ENCODE measurements around the gene FHDC1.

Gene FHDC1

DNA sequence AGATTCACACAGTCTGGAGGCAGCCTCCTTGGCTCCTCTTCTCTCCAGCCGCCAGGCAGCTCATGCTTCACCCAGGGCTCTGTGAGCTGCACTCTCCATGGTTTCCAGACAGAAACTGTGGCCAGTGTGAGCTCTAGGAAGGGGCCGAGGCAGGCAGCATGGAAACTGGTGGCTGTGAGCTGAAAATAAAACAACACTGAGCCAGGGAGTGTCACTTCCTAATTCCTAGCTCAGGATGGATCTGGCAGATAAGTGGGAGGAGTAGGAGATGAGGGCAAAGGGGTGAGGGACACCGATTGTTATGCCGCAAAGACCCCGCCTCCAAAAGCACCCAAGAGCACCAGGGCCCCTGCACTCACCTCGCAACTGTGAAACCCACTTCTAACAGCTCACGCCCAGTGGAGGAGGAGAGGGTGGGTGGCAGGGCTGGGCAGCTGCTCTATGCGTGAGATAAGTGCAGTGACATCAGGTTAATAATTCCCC, 69.8 kb downstream of the FHDC1 start:
- peak; percentile 60 for DNase-seq (ENCODE audit: low spot score)

DNA sequence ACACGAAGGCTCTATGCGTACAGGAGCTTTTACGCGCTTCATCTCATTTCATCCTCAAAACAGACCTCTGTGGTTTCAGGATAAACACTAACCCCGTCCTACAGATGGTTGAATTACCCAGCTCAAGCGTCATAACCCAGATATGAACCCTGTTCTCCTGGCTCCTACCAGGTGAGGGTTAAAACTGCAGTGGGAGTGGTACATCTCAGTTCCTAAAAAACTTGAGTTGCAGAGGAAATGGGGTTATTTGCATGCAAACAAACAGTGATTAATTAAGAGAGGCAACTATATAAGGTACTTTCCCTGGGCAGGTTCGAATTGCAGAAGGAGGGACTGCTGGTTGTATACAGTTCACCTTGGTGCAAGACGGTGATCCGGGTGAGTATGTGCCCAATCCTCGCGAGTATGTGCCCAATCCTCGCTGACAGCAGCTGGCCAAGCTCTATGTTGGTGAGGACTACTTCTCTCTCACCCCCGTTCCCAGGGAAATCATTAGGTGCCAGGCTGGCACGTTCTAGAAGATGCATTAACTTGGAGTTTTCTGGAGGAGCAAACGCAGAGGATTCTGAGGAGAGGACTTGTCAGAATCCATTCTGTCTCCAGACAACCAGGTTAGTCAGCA, 72.6 kb downstream of the FHDC1 start:
- DNase-seq (ENCODE audit: low spot score): no peak

DNA sequence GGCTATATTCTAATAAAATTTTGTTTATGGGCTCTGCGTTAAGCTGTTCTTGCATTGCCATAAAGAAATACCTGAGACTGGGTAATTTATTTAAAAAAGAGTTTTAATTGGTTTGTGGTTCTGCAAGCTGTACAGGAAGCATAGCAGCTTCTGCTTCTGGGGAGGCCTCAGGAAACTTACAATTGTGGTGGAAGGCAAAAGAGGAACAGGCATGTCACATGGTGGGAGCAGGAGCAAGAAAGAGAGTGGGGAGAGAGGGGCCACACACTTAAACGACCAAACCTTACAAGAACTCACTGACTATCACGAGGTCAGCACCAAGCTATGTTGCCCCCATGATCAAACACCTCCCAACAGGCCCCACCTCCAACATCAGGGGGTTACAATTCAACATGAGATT, 74.0 kb downstream of the FHDC1 start:
- DNase-seq (ENCODE audit: low spot score): no peak

DNA sequence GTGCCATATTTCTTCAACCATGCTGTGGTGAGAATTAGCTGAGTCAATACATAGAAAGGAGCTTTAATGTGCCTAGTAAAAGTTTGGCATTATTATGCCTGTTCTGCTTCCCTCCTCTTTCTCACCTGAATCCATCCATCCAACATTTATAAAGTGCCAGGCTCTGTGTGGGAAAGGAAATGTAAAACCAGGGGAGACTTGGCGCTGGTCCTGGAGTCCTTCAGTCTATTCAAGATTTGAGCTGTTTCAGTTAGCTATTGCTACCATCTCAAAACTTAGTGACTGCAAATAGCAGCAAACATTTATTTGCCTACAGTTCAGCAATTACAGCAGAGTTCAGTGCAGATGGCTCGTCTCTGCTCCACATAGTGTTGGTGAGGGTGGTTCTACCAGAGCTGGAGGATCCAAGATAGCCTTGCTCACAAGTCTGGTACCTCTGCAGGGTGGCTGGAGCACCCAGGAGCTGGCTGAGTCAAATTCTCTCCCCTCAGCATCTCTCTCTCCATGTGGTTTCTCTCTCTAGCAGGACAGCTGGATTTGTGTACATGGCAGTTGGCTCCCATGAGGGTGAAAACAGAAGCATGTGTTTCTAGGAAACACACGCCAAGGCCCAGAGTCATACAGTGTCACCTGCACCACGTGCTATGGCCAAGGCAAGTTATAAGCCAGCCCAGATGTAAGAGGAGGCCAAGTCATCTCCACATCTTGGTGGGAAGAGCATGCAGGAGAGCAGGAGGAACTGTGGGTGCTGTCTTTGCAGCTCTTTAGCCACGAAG, 77.3 kb downstream of the FHDC1 start:
- no peak for DNase-seq (ENCODE audit: low spot score)

DNA sequence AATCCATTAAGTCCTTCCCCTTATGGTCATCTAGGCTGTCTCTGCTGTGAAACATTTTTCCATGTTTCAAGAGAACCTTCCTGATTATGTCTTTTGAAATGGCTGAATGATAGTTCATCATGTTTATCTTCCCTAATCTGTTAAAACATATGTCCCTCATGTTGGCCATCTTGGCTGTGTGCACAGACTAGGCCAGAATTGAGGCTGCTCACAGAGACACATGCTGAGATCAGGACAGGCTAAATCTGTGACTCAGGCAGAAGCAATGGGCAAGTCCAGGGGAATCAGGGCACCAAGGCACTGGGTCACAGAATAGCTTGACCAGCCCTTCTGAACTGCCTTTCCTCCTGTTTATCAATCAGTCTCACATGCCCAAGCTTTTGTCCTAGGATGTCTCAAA, 78.3 kb downstream of the FHDC1 start:
- no peak for DNase-seq (ENCODE audit: low spot score)

DNA sequence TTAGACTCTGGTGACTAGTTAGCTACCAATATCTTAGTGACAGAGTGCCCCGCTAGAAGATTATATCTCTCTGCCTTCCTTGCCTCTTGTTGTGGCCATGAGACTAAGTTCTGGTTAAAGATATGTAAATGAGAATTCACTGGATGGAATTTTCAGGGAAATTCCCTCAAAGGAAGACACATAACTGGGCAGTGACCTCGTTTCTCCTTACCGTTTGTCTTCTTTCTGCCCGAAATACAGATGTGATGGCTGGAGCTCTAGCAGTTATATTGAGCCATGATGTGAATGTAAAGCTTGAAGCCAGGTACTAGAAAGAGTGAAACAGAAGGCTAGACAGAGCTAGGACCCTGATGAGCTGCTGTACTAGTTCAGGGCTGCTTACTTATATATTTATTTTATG, 80.5 kb downstream of the FHDC1 start:
- DNase-seq (ENCODE audit: low spot score): no peak

DNA sequence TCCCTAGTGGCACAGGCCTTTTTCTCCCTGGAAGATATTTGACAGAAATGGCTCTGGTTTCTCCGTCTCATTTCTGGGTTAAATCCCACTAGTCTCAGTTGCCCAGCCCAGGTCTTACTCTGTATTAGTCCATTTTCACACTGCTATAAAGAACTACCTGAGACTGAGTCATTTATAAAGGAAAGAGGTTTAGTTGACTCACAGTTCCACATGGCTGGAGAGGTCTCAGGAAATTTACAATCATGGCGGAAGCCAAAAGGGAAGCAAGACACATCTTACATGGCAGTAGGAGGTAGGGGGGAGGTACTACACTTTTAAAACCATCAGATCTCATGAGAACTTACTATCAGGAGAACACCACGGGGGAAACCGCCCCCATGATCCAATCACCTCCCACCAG, 81.9 kb downstream of the FHDC1 start:
- DNase-seq (ENCODE audit: low spot score): no peak

DNA sequence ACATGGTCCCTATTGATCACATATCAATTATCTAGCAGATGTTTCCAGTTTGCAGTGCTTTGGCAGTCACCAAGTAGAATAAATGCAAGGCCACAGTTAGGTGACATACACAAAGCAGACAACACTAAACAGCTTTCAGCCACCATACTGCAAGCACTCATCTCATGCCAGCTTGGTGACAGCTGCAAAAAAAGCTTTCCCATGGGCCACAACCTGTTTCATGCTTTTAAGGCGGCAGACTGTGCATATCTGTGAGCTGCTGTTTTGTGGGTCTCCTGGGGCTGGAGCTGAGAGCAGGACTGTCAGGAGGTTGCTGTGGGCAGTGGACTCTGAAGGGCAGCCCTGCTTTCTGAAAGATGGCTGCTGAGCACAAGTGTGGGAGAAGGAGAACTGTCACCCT, 82.6 kb downstream of the FHDC1 start:
- DNase-seq (ENCODE audit: low spot score): no peak

DNA sequence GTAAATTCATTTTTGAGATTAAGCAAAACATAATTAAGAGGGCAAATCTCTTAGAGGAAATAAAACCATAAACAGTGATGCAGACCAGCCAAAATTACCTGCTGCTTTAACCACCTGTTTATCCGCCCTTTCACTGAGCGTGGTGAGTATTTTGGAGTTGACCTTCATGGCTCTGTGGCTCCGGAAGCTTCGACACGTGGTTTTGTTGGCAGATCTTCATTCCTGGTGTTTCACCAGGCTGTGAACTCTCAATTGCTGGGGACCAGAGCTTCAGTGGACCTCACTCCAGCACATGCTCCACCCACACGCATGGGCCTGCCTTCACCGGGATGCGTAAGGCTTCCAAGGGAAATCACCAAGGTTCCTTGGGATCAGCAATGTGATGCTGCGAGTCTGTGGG, 83.8 kb downstream of the FHDC1 start:
- no peak for DNase-seq (ENCODE audit: low spot score)

DNA sequence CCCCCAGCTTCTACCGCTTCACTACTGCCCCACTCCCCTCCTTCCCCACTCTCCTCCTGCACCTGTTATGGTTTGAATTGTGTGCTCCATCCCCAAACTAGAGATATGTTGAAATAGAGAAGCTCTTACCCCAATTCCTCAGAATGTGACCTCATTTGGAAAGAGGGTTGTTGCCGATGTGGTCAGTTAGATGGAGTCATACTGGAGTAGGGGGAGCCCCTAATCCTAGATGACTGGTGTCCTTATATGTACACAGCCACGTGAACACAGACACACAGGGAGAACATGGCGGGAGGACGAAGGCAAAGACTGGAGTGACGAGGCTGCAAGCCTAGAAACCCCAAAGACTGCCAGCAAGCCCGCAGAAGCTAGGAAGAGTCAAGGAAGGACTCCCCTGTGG, 84.3 kb downstream of the FHDC1 start:
- no peak for DNase-seq (ENCODE audit: low spot score)

DNA sequence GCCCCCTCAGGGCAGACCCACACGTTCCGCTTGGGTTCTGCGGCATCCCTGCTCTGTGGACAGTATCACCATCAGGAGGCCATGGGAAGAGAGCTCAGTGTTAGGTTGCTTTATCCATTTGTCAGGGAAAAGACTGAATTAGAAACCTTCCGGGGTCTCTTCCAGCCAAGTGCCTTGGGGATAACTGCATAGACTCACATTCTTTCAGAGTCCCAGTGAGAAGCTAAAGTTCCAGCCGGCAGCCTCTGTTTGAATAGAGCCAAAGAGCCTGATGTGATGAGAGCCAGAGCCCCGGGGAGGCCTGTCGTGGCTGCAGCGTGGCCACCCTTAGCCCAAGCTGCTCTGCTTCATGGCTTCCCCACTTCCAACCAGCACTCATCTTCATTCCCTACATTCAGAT, 85.2 kb downstream of the FHDC1 start:
- DNase-seq (ENCODE audit: low spot score): no peak

DNA sequence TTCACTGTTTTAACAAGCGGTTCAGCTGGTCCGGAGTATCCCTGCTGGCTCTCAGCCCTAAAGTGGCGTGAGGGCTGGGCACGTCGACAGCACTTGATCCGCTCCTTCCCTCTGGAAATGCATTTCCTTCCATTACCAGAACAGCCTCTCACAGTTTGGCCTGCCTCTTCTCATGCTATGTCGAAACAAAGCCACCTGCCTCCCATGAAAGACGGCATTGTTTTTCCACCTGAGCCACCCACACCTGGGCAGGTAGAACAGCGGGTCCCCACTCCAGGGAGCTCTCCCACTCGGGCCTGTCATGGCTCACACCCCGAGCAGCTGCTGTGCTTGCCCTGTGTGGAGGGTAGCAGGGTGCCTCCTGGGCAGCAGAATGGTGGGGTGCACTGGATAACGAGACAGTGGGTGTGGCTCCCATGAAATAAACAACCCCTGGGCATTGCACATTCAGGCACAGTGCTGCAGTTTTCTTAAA, 86.2 kb downstream of the FHDC1 start:
- DNase-seq (ENCODE audit: low spot score): peak; percentile 78

DNA sequence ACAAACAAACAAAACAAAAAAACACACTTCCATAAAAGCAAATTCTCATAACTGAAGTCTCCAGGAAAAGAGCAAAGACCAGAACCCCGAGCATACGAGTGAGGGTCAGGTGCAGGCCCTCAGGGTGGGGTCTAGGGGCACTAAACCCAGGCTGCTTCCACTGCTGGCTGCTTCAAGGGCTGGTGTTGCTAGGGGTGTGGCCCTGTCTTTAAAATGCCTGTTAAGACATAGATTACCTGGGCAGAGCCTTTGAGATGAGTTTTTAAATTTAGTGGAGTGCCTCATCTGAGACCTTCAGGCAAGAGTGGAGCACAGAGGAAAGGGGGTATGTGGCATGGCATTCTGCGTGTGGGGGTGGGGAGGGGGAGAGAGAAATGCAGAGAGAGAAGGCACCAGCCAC, 87.0 kb downstream of the FHDC1 start:
- peak; percentile 87 for DNase-seq (ENCODE audit: low spot score)

DNA sequence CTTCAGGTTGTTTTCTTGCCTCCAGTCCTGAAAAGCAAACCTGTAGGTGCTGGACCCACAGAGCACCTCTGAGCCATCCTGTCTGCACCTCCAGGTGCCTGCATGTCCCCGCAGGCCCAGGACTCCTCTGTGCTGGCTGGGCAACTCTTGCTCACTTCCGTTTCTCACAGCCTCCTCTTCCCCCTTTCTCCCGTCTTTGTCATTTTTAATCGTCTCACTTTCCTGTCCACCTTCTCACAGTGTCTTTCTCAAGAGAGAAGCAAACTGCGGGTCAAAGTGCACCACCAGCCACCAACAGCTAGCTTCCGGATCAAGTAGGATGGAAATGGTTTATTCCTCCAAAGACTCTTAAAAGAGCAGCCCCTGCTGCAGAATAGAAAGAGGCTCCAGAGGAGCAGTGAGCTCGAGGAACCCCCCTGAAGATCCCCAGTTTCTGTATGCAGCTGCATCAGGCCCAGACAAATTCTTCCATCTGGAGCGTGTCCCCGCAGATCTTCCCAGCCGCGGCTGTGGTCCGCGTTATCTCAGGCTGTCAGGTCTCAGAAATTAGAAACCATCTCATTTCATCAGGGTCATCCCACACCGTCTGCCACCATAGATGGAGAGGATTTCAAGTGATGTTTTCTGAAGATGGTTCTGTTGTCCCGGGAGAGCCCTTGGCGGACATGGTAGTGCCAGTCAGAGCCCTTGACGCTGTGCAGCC, 87.7 kb downstream of the FHDC1 start:
- peak; percentile 90 for DNase-seq (ENCODE audit: low spot score)

DNA sequence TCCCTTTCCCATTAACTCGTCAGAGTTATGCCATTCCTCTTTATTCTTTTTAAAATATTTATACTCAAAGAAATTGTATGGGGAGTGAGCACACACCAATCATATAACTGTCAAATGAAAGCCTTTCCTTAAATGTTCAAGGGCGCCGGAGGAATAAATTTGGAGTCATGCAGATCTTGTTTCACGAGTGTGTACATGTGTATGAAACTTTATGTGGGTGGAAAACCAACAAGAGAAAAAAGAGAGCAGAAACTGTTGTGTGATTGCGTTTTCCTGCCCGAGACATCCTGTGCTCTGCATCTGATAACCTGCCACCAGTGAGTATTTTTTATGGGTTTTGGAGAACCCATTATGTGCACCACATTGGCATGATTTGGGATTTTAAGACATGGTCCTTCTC, 88.3 kb downstream of the FHDC1 start:
- DNase-seq (ENCODE audit: low spot score): no peak

DNA sequence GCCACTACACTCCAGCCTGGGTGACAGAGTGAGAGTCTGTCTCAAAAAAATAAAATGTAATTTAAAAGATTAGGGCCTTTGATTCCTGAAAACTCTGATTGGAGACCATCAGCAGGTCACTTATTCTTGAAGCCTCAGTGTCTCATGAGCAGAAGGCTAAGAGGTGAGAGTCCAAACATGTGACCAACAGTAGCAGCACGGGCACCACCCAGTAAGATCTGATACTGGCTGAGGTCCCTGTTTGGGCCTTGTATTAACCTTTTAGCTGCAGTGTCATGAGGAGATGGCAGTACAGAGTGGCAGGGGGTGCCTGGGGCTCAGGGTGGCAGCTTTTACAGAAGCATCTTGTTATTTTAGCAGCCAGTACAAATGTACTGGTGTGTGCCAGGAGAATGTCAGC, 89.3 kb downstream of the FHDC1 start:
- DNase-seq (ENCODE audit: low spot score): peak; percentile 73

DNA sequence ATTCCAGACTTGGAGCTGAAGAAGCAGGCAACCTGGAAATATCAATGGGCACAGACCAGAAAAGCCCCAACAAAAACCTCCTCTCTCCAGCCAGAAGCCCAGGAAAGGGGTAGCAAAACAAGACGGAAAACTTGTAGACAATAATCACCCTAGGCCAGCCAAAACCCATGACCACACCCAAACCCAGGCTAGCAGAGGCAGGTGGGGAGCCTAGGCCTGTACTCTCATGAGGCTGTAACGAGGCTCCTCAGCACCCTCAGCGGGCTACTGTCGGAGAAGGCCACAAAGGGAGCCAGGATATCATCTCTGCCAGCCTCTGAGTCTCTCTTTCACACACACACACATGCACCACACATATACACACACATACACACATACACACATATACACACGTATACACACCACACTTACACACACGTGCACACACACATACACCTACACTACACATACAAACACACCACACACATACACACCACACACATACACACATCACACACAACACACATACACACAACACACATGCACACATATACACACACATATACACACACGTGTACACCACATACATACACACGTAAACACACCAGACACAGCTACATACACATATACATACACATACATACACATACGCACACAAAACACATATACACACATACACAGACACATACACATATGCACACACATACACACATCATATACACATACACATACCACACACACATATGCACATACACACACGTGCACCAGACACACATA, 90.6 kb downstream of the FHDC1 start:
- peak; percentile 57 for DNase-seq (ENCODE audit: low spot score)

DNA sequence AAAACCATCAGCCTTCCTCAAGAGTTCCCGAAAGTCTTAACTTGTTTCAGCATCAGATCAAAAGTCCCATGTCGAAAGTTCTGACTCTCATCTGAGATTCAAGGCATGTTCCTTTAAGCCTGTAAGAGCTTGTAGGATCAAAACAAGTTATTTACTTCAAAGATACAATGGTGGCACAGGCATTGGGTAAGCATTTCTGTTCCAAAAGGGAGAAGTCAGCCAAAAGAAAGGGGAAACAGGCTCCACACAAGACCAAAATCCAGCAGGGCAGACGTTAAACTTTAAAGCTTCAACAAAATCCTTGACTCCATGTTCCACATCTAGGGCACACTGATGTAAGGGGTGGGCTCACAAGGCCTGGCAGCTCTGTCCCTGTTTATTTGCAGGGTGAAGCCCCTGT, 91.7 kb downstream of the FHDC1 start:
- no peak for DNase-seq (ENCODE audit: low spot score)

DNA sequence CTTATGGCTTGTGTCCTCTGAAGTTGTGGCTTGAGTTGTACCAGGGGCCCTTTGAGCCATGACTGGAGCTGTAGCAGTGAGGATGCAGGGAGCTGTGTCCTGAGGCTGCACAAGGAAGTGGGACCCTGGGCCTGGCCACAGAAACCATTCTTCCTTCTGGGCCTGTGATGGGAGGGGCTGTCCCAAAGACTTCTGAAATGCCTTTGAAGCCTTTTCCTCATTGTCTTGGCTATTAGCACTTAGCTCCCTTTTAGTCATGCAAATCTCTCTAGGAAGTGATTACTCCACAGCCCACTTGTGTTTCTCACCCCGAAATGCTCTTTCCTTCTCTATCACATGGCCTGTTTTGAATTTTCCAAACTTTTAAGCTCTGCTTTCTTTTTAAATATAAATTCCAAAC, 92.4 kb downstream of the FHDC1 start:
- no peak for DNase-seq (ENCODE audit: low spot score)

Data from hematopoietic multipotent progenitor cell treated with erythropoietin and hydrocortisone succinate and interleukin-3 and kit ligand, for 15 days (in vitro differentiated cells).